HCT116 (cell line): ENCODE measurements around the gene ATP8A1. TPM values are rescaled to one million over a fixed set of nuclear protein-coding genes. Genes with fewer than 3 reads are reported as not detected.

ENCODE experiments used
- ATAC-seq: fragments of 200-7000 bp; cut with Tn5 transposase; 2 replicates; pipeline ENCODE4 v1.9.1; 2020; ENCODE audit warnings: mild to moderate bottlenecking, moderate library complexity
- BruUV-seq: library from RNA; stranded (reverse); fragments of 400-500 nt; replicated peaks from 2 replicates; lab custom pipeline; 2021; lab: Mats Ljungman, UMichigan
- CTCF ChIA-PET: fragments of 300-600 bp; sonication (Branson Sonifier 250); formaldehyde crosslinking; loops from one replicate; lab custom pipeline; 2021; ENCODE audit warnings: antibody characterized with exemption; lab: Charles Lee
- POLR2A ChIA-PET: fragments of 300-600, 350-600 bp; sonication (Branson Sonifier 250); formaldehyde crosslinking; loops from one replicate; lab custom pipeline; 2021; ENCODE audit warnings: antibody characterized with exemption; lab: Charles Lee
- RAD21 ChIA-PET, 2 experiments: fragments of 300-600 bp; sonication (Branson Sonifier 250); formaldehyde crosslinking; loops; one replicate each; lab custom pipeline; 2023; ENCODE audit warnings: low total read pairs in 2 of 2; ENCODE audit not compliant: uncharacterized antibody in 2 of 2, unreplicated experiment in 2 of 2, low non-redundant PET in 1 of 2; lab: Charles Lee
- DNase-seq: peaks from one replicate; pipeline ENCODE4 v3.0.0-alpha.2; 2010; ENCODE audit warnings: low read depth, low spot score
- H2AFZ ChIP-seq: fragments of 200-600 bp; shearing (Covaris generic), sonication (generic); 2 replicates; pipeline ENCODE4 v1.6.1; 2017; ENCODE audit warnings: low read depth, mixed run types, mixed read lengths, antibody characterized with exemption, low read length; ENCODE audit not compliant: poor library complexity, severe bottlenecking
- H3K27ac ChIP-seq: 2 replicates; pipeline ENCODE4 v1.5.1; 2012; ENCODE audit warnings: low read depth, low read length
- H3K27me3 ChIP-seq: fragments of 200-600 bp; sonication (generic); 2 replicates; pipeline ENCODE4 v1.6.1; 2016; ENCODE audit warnings: mixed run types, low read length, mixed read lengths; ENCODE audit not compliant: insufficient read depth
- H3K36me3 ChIP-seq, 2 experiments: fragments of 200-500 bp in 1 of 2; fragments of 200-600 bp in 1 of 2; sonication (Bioruptor generic) in 1 of 2; sonication (generic) in 1 of 2; 2 replicates each; pipeline versions ENCODE4 v1.5.1 to v1.6.1; 2014 to 2016; ENCODE audit warnings: low read length in 2 of 2, inconsistent platforms in 1 of 2, mixed read lengths in 1 of 2, mixed run types in 1 of 2; ENCODE audit not compliant: insufficient read depth in 2 of 2, control insufficient read depth in 1 of 2
- H3K4me1 ChIP-seq, 2 experiments: fragments of 200-600 bp in 1 of 2; sonication (generic) in 1 of 2; 2 replicates each; pipeline versions ENCODE4 v1.5.1 to v1.6.1; 2012 to 2017; ENCODE audit warnings: low read length in 2 of 2, inconsistent platforms in 1 of 2, mild to moderate bottlenecking in 1 of 2, mixed read lengths in 1 of 2, mixed run types in 1 of 2, moderate library complexity in 1 of 2; ENCODE audit not compliant: insufficient read depth in 2 of 2, control insufficient read depth in 1 of 2
- H3K4me2 ChIP-seq: fragments of 200-600 bp; sonication (generic); 2 replicates; pipeline ENCODE4 v1.6.1; 2017; ENCODE audit warnings: mixed run types, low read length, mixed read lengths
- H3K4me3 ChIP-seq, 2 experiments: fragments of 200-600 bp in 1 of 2; sonication (generic) in 1 of 2; replicated peaks in 1 of 2; 2 replicates each; pipeline ENCODE4 v1.5.1; 2011 to 2016; ENCODE audit warnings: low read length in 2 of 2, control low read depth in 1 of 2, low read depth in 1 of 2, mild to moderate bottlenecking in 1 of 2, mixed read lengths in 1 of 2, mixed run types in 1 of 2
- H3K79me2 ChIP-seq: fragments of 200-600 bp; sonication (generic); 2 replicates; pipeline ENCODE4 v1.6.1; 2017; ENCODE audit warnings: mild to moderate bottlenecking, mixed run types, low read length, moderate library complexity, mixed read lengths; ENCODE audit not compliant: insufficient read depth
- H3K9ac ChIP-seq: fragments of 200-600 bp; sonication (generic); 2 replicates; pipeline ENCODE4 v1.6.1; 2016; ENCODE audit warnings: low read length, mixed read lengths
- H3K9me2 ChIP-seq: fragments of 200-600 bp; sonication (generic), shearing (Covaris generic); 2 replicates; pipeline ENCODE4 v1.6.1; 2017; ENCODE audit warnings: mixed run types, mild to moderate bottlenecking, moderate library complexity; ENCODE audit not compliant: insufficient read depth
- H3K9me3 ChIP-seq, 2 experiments: fragments of 200-500 bp in 1 of 2; fragments of 200-600 bp in 1 of 2; sonication (Bioruptor generic) in 1 of 2; sonication (generic) in 1 of 2; 2 replicates each; pipeline ENCODE4 v1.6.1; 2014 to 2017; ENCODE audit warnings: low read length in 2 of 2, mixed read lengths in 2 of 2, inconsistent platforms in 1 of 2, low read depth in 1 of 2, mild to moderate bottlenecking in 1 of 2, mixed run types in 1 of 2, moderate library complexity in 1 of 2; ENCODE audit not compliant: control insufficient read depth in 1 of 2, insufficient read depth in 1 of 2
- H4K20me1 ChIP-seq: fragments of 200-600 bp; sonication (generic), shearing (Covaris generic); 2 replicates; pipeline ENCODE4 v1.6.1; 2017; ENCODE audit warnings: mixed run types, mild to moderate bottlenecking, moderate library complexity; ENCODE audit not compliant: insufficient read depth
- CEBPB ChIP-seq: IDR thresholded peaks from 2 replicates; pipeline ENCODE4 v1.6.1; 2012; ENCODE audit warnings: low read depth
- FOSL1 ChIP-seq: IDR thresholded peaks from 2 replicates; pipeline ENCODE4 v1.6.1; 2012; ENCODE audit warnings: low read depth
- JUND ChIP-seq: IDR thresholded peaks from 2 replicates; pipeline ENCODE4 v1.6.1; 2012
- POLR2A ChIP-seq: IDR thresholded peaks from 2 replicates; pipeline ENCODE4 v1.7.0; 2011; ENCODE audit warnings: borderline replicate concordance; ENCODE audit not compliant: insufficient read depth, insufficient read length; ENCODE audit errors: extremely low read depth
- RAD21 ChIP-seq: IDR thresholded peaks from 2 replicates; pipeline ENCODE4 v1.6.1; 2012; ENCODE audit warnings: low read depth, mild to moderate bottlenecking
- SP1 ChIP-seq: IDR thresholded peaks from 2 replicates; pipeline ENCODE4 v1.6.1; 2012; ENCODE audit warnings: low read depth
- SRF ChIP-seq: IDR thresholded peaks from 2 replicates; pipeline ENCODE4 v1.6.1; 2012; ENCODE audit warnings: low read depth
- TCF7L2 ChIP-seq: IDR thresholded peaks from 2 replicates; pipeline ENCODE4 v1.7.0; 2011; ENCODE audit warnings: borderline replicate concordance, inconsistent platforms; ENCODE audit not compliant: insufficient read depth, insufficient read length; ENCODE audit errors: extremely low read depth
- YY1 ChIP-seq: IDR thresholded peaks from 2 replicates; pipeline ENCODE4 v1.6.1; 2011; ENCODE audit warnings: low read length, low read depth, moderate library complexity, mild to moderate bottlenecking; ENCODE audit not compliant: insufficient replicate concordance; ENCODE audit errors: extremely low read depth
- ZFX ChIP-seq: fragments of 450-650 bp; IDR thresholded peaks from 2 replicates; pipeline ENCODE4 v1.6.1; 2017
- intact Hi-C: fragments of 100-400 bp; cut with micrococcal nuclease; formaldehyde crosslinking; loops from 2 replicates; pipeline ENCODE4 v1.10.0; 2022
- total RNA-seq: library from RNA; stranded (reverse); gene quantifications from one replicate; pipeline ENCODE4 v1.2.1, GENCODE V29; 2021; ENCODE audit not compliant: unreplicated experiment
- TF ChIP-seq, protein P1 (sequence below): IDR thresholded peaks from 2 replicates; pipeline ENCODE4 v1.6.1; 2011; ENCODE audit warnings: mild to moderate bottlenecking, low read length, moderate library complexity; ENCODE audit not compliant: insufficient replicate concordance; ENCODE audit errors: extremely low read depth
- TF ChIP-seq, protein P2 (sequence below): IDR thresholded peaks from 2 replicates; pipeline ENCODE4 v1.6.1; 2012
- TF ChIP-seq, protein P3 (sequence below): IDR thresholded peaks from 2 replicates; pipeline ENCODE4 v1.6.1; 2012; ENCODE audit warnings: low read depth

The ATP8A1 gene
- total RNA-seq, 1 experiment from 2014 or later, result 1.9 TPM

DNA sequence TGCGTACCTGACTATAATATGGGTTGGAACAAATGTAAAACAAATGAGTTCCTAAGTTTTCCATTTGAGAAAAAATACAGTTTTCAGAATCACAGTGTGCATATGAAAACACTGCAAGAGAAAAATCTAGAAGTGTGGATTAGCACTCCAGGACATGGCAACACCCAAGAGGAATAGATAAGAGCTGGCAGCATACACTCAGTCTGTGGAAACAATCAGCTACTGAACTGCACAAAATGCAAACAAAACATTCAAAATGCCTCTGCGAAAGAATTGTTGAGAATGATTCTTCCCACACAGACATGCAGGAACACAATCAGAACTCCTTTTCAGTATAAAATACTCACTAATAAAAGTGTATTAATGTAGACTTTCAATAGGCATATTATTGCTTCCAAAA is 39.9 kb downstream of the ATP8A1 start (continued):
- TF ChIP-seq FOSL1 (no peak), RAD21 (no peak), YY1 (no peak), POLR2A (no peak), SP1 (no peak), CEBPB (no peak), ZFX (no peak), TCF7L2 (no peak)
- TF ChIP-seq, protein P1, sequence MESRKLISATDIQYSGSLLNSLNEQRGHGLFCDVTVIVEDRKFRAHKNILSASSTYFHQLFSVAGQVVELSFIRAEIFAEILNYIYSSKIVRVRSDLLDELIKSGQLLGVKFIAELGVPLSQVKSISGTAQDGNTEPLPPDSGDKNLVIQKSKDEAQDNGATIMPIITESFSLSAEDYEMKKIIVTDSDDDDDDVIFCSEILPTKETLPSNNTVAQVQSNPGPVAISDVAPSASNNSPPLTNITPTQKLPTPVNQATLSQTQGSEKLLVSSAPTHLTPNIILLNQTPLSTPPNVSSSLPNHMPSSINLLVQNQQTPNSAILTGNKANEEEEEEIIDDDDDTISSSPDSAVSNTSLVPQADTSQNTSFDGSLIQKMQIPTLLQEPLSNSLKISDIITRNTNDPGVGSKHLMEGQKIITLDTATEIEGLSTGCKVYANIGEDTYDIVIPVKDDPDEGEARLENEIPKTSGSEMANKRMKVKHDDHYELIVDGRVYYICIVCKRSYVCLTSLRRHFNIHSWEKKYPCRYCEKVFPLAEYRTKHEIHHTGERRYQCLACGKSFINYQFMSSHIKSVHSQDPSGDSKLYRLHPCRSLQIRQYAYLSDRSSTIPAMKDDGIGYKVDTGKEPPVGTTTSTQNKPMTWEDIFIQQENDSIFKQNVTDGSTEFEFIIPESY, result no peak

DNA sequence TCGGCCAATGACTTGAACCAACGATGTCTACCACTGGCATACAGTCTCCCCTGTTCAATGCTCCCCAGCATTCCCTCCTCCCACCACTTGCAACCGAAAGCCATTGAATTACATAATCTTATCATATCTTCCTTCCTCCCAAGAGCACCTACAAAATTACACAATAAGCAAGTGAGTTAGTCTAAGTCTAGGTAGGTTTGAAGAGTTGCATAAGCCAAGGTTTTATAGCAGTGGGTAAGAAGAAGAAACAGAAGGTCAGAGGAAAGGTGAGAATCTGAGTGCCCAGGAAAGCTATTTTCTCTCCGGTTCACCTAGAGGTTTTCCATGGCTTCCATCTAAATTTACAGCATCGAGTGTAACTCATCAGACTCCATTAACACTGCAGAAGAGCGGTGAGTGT is 40.3 kb downstream of the ATP8A1 start:
- POLR2A ChIA-PET, result no interaction called here
- Histone ChIP-seq H3K27me3 (peaks cover 4% of the 10 kb centered on the region), H3K4me3 (no peak overlapping the region), H4K20me1 (no peaks in the 10 kb centered on the region), H2AFZ (no peak overlapping the region), H3K4me1 (no peaks in the 10 kb centered on the region), H3K9me2 (no peaks in the 10 kb centered on the region), H3K36me3 (no peaks in the 10 kb centered on the region), H3K9me3 (no peaks in the 10 kb centered on the region), H3K9ac (no peak overlapping the region), H3K4me2 (no peak overlapping the region), H3K79me2 (no peaks in the 10 kb centered on the region), H3K27ac (no peak overlapping the region)
- no TSS peak for BruUV-seq
- intact Hi-C loops, result no loop called here
- DNase-seq (no peak), ATAC-seq (no peak)
- RAD21 ChIA-PET, result no interaction called here
- CTCF ChIA-PET, result no interaction called here
- TF ChIP-seq SRF, result no peak
- TF ChIP-seq YY1, result no peak
- no peak for TF ChIP-seq JUND
- TF ChIP-seq, protein P2, sequence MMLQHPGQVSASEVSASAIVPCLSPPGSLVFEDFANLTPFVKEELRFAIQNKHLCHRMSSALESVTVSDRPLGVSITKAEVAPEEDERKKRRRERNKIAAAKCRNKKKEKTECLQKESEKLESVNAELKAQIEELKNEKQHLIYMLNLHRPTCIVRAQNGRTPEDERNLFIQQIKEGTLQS, result no peak
- TF ChIP-seq, protein P3, sequence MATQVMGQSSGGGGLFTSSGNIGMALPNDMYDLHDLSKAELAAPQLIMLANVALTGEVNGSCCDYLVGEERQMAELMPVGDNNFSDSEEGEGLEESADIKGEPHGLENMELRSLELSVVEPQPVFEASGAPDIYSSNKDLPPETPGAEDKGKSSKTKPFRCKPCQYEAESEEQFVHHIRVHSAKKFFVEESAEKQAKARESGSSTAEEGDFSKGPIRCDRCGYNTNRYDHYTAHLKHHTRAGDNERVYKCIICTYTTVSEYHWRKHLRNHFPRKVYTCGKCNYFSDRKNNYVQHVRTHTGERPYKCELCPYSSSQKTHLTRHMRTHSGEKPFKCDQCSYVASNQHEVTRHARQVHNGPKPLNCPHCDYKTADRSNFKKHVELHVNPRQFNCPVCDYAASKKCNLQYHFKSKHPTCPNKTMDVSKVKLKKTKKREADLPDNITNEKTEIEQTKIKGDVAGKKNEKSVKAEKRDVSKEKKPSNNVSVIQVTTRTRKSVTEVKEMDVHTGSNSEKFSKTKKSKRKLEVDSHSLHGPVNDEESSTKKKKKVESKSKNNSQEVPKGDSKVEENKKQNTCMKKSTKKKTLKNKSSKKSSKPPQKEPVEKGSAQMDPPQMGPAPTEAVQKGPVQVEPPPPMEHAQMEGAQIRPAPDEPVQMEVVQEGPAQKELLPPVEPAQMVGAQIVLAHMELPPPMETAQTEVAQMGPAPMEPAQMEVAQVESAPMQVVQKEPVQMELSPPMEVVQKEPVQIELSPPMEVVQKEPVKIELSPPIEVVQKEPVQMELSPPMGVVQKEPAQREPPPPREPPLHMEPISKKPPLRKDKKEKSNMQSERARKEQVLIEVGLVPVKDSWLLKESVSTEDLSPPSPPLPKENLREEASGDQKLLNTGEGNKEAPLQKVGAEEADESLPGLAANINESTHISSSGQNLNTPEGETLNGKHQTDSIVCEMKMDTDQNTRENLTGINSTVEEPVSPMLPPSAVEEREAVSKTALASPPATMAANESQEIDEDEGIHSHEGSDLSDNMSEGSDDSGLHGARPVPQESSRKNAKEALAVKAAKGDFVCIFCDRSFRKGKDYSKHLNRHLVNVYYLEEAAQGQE, result no peak
